GM21423 (cell line): Measurements from ENCODE around the gene GPR37L1.

ENCODE experiments used
- ATAC-seq: cut with Tn5 transposase; IDR thresholded peaks from one replicate; pipeline ENCODE4 v1.9.1; 2021; ENCODE audit warnings: mild to moderate bottlenecking, moderate library complexity; ENCODE audit not compliant: unreplicated experiment

The GPR37L1 gene, protein sequence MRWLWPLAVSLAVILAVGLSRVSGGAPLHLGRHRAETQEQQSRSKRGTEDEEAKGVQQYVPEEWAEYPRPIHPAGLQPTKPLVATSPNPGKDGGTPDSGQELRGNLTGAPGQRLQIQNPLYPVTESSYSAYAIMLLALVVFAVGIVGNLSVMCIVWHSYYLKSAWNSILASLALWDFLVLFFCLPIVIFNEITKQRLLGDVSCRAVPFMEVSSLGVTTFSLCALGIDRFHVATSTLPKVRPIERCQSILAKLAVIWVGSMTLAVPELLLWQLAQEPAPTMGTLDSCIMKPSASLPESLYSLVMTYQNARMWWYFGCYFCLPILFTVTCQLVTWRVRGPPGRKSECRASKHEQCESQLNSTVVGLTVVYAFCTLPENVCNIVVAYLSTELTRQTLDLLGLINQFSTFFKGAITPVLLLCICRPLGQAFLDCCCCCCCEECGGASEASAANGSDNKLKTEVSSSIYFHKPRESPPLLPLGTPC

DNA sequence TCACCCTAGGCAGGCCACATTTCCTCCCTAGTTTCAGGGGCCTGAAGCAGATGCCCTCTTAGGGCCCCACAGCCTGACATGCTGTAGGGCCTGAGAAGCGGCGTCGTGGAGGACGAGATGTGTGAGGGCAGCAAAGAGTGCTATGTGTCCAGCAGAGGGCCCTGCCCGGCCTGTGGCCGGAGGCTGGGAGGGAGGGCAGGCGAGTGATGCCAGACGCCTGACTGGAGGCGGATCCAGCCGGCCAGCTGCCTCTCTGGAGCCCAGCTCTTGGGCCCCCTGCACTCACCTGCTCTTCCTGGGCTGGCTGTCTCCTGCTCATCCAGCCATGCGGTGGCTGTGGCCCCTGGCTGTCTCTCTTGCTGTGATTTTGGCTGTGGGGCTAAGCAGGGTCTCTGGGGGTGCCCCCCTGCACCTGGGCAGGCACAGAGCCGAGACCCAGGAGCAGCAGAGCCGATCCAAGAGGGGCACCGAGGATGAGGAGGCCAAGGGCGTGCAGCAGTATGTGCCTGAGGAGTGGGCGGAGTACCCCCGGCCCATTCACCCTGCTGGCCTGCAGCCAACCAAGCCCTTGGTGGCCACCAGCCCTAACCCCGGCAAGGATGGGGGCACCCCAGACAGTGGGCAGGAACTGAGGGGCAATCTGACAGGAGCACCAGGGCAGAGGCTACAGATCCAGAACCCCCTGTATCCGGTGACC is at the start of gene GPR37L1:
Gene GPR37L1 (plus strand): TSS at position 279 of the 697 bp plus-strand sequence. CDS start 47 bp downstream, at position 326.
- no peak for ATAC-seq

DNA sequence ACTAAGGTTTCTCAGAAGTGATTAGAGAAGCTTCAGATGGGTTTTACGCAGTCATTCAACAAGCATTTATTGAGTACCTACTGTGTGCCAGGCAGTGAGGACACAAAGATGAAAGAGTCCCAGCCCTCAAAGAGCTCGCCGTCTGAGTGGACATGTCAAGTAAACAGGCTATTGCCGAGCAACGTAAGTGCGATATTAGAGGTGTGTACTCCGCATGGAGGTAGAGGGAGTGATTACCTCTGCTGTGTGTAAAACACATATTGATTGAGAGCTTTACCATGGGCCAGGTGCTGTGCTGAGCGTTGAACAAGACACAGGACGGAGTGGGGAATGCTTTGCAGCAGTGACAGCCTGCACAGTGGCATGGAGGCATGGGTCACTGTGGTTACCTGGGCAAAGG is 49.5 kb upstream of the GPR37L1 start:
- ATAC-seq = no peak

GRCh38 chr1:202074985-202075384 is 47.7 kb upstream of the GPR37L1 start:
- no peak for ATAC-seq

- no peak for ATAC-seq
These were observed 47.3 kb upstream of the GPR37L1 start for GRCh38 chr1:202075389-202075788.

- ATAC-seq = no peak
These were observed 46.6 kb upstream of the GPR37L1 start for GRCh38 chr1:202076050-202076511.

- ATAC-seq = no peak
These were observed 44.5 kb upstream of the GPR37L1 start for GRCh38 chr1:202078241-202078640.

- no peak for ATAC-seq
These were observed 40.7 kb upstream of the GPR37L1 start for GRCh38 chr1:202081992-202082391.

- ATAC-seq = no peak
These were observed 37.7 kb upstream of the GPR37L1 start for GRCh38 chr1:202084791-202085681.

GRCh38 chr1:202085682-202086373 is 36.9 kb upstream of the GPR37L1 start:
- ATAC-seq = no peak

- ATAC-seq = no peak
These were observed 36.0 kb upstream of the GPR37L1 start for GRCh38 chr1:202086579-202087350.

- ATAC-seq = no peak
These were observed 34.5 kb upstream of the GPR37L1 start for GRCh38 chr1:202088206-202088605.

- no peak for ATAC-seq
These were observed 31.7 kb upstream of the GPR37L1 start for GRCh38 chr1:202090994-202091393.

- ATAC-seq = no peak
These were observed 28.9 kb upstream of the GPR37L1 start for GRCh38 chr1:202093858-202094257.

DNA sequence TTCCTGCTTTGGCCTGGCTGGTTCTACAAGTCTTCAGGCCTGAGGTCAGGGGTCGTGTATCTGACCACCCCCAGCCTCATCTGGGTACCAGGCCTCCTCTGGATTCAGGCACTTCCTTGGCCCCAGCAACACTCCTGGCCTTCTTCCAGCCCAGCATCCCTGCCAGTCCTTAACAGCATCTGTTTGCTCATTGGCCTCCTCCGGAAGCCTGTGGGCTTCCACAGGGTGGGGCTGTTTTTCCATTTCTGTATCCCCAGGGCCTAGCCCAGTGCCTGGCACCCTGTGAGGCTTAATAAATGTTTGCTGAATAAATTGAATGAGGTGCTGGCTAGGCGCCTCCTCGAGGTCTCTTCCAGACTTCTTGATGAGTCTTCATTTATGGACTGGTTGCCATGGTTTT is 21.5 kb upstream of the GPR37L1 start:
- no peak for ATAC-seq

GRCh38 chr1:202104073-202104472 is 18.6 kb upstream of the GPR37L1 start:
- no peak for ATAC-seq

GRCh38 chr1:202105571-202106339 is 17.0 kb upstream of the GPR37L1 start:
- ATAC-seq = no peak

GRCh38 chr1:202106340-202107254 is 16.1 kb upstream of the GPR37L1 start:
- ATAC-seq = no peak

- no peak for ATAC-seq
These were observed 15.4 kb upstream of the GPR37L1 start for GRCh38 chr1:202107321-202107761.
